HG03159 (cell line): ENCODE measurements around the gene ATR.

ENCODE experiments used
- ATAC-seq: cut with Tn5 transposase; IDR thresholded peaks from one replicate; pipeline ENCODE4 v1.9.1; 2021; ENCODE audit warnings: mild to moderate bottlenecking, moderate library complexity; ENCODE audit not compliant: unreplicated experiment

The ATR gene

DNA sequence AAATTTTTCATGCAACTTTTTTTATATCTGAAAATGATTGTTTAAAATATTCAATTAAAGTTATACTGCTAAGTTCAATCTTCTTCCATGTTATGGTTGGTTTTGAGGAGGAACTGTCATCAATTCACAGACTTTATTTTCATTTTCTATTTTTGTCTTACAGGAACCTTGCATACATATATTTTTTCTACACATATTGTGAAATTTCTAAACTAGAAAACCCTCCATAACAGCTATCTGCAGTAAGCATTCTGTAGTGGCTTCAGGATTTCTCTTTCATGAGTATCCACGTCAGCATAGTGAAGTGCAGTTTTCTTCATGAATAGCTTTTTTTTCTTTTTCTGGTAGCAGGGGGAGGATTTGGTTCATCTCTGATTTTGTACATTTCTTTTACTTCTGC, 48.2 kb downstream of the ATR start:
- no peak for ATAC-seq

DNA sequence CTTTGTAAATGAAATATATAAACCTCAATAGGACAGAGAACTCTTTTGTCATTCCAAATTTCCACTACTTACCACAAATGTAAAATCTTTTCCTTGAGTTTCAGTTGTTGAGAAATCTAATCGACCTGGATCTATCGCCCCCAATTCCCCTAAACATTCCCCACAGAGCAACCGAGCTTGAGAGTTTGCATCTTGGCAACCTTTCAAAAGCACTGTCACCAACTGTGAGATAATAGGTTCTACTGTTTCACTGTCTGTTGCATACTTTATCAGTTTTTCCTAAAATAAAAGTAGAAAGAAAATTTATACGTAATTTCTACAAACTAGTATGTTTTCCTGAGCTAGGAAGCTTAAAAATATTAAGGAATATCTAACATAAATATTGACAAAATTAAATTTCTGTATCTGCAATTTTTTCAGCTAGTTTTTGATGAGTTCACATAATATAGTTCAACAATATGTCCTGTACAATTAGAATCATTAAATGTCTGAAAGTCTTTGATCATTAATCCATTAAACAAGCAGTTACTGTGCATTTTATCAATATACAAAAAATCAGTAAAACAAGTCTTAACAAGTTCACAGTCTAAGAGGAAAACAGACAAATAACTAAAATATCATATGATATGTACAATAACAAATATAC, 54.5 kb downstream of the ATR start:
- ATAC-seq, result no peak

DNA sequence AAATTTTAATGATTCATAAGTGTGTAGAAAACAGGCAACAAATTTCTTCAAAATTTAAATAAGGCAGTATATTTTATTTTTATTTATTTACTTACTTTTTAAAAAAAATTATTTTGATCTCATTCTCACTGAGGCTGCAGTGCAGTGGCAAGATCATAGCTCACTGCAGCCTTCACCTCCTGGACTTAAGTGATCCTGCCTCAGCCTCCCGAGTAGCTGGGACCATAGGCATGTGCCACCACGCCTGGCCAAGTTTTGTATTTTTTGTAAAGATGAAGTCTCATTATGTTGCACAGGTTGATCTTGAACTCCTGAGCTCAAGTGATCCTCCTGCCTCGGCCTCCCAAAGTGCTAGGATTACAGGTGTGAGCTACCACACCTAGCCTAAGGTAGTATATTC, 69.5 kb downstream of the ATR start:
- ATAC-seq, result no peak

DNA sequence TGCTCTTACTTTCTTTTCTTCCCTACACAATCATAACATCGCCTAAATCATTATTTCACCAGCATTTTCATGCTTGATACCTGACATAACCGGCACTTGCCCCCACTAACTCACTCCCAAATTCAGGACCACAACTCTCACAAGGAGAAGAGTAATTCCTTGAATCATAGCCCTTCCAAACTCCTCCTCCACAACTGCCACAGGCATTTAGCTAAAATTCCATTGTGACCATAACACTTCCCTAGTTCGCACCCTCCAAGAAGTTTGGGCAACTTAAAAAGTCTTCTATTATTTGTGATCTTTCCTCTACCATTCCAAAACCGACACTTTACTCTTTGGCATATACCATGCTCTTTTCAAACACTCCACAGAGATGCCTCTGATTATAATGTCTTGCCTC, 71.3 kb downstream of the ATR start:
- no peak for ATAC-seq

DNA sequence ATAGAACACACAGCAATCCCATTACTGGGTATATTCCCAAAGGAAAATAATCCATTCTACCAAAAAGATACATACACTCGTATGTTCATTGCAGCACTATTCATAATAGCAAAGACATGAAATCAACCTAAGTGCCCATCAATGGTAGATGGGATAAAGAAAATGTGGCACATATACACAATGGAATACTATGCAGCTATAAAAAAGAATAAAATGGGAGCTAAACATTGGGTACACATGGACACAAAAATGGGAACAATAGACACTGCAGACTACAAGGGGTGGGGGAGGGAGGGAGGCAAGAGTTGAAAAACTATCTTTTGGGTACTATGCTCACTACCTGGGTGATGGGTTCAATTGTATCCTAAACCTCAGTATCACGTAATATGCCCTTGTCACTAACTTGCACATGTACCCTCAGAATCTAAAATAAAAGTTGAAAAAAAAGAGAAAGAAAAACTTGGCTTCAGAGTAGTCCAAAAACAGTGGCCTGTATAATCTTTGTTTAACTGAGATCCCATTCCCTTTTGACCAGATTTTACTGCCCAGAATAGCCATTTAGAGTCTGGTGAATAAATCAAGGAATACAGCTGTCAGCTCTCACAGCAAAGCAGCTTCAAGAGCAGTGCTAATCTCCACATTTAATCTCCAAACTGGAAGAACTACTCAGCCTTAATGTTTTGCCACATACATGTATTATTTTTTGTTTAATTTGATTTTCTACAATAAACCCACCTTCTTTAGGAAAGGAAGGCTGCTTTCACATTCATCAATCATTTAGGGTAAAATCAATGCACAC, 76.1 kb downstream of the ATR start:
- no peak for ATAC-seq

DNA sequence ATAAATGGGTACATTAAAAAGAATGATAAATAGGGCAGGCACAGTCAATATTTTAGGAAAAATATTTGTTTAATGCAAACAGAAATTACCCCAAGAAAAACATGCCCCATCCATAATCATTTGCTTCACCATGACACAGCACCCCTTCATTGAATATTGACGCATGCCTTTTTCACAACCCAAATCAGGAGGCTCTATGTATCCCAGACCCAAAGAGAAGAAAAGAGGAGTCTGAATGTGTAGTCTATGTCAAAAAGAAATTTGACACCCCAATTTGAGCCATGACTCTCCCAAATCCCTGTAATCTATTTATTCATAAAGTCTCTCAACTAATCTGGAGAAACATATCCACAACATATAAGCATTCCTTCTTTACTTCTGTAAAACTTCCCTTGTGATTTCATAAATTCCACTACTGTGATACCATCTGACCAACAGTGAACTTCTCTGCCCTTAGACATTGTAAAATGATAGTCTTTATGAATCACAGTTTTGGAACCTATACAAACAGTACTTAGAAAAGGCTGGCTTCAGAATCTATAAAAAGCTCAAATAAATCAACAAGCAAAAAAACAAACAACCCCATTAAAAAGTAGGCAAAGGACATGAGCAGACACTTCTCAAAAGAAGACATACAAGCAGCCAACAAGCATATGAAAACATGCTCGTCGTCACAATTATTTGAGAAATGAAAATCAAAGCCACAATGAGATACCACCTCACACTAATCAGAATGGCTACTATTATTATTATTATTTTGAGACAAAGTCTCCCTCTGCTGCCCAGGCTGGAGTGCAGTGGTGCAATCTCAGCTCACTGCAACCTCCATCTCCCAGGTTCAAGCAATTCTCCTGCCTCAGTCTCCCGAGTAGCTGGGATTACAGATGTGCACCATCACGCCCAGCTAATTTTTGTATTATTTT, 77.3 kb downstream of the ATR start:
- ATAC-seq, result no peak

DNA sequence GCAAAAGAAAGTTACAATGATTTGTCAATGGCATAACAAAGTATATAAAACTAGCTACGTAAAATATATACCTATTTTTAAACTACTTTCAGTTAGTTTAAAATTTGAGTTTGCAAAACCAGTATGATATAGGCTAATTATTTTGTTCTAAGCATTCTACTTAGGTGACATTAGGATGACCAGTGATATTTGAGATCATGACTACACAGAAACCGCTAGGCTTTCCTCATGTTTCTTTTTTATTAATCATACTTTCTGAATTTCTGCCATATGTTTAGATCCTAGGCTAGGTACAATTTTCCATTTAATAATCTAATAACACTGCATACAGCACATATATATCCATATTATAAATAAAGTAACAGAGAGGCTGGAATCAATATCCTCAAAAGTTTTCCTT, 78.3 kb downstream of the ATR start:
- no peak for ATAC-seq

DNA sequence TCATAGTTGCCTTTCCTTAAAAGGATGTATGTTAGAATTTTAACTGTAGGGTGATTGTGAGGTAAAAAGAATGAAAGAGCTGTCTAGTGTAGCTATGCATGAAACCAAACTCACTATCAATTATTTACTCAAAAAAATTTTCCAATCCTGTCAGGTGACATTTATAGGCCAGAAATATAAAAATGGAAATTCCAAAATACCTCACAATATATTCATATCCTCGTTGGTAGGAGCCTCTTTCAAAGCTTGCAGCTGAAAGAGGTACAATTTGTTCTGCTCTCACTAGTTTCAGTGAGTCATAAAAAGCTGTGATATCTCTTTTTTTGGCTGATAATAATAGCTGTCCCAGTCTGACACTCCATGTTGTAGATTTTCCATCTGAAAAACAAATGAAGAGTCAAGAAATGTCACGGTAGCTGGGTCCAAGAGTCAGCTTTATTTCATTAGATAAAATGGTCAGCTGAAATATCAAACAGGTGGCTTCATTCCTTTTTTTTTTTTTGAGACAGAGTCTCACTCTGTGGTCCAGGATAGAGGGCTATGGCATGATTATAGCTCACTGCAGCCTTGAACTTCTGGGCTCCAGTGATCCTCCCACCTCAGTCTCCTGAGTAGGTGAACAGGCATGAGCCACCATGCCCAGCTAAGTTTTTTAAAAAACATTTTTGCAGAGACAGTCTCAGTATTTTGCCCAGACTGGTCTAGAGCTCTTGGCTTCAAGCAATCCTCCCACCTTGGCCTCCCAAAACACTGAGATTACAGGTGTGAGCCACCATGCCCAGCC, 79.9 kb downstream of the ATR start:
- peak; percentile 67 for ATAC-seq

DNA sequence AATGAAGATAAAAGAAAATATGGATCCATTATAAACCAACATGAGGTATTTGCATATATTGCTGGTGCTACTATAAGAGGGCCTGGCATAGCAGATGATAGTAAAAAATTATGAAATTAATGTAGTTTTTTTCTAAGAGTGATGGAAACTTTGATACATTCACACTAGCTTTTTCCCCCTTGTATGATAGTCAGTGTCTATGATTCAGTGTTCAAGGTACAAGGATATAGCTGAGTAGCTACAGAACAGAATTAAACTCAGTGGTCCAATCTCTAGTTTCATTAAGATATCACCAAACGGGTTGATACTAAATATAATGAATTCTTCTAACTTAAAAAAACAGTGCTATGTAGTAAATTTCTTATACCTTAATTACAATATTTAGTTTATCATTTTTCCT, 80.8 kb downstream of the ATR start:
- ATAC-seq, result no peak

DNA sequence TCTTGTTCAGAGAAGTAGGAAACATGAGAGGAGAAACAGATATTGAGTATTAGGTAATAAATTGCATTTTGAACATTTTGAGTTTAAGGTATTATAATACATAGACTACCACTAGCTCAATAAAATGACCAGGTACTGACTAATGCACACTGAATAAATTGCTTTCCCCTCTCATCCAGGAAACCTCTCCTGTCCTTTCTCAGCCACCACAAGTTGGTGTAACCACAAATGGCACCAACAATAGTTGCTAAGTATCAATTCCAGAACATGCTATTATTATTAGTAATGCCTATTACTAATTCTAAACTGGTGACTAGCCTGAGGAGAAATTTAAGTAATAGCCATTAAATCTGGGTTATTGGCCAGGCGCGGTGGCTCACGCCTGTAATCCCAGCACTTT, 83.4 kb downstream of the ATR start:
- ATAC-seq, result no peak

DNA sequence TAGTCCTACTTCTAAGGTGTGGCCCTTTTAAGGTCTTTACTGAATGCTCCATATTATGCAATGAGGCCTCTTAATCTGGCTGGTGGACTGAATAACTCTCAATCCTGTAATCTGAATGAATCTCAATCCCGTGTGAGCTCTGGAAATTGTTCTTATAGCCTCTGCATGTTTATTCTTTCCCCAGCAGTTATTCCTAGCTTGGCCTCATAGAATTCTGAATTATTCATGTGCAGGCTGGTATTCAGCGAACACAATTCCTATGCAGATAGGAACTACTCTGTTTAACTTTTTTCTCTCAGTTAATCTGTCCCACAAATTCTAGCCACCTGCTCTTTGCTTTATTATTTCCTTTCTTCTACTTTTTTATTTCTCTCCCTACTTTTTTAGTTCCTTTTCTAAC, 86.3 kb downstream of the ATR start:
- ATAC-seq, result no peak

DNA sequence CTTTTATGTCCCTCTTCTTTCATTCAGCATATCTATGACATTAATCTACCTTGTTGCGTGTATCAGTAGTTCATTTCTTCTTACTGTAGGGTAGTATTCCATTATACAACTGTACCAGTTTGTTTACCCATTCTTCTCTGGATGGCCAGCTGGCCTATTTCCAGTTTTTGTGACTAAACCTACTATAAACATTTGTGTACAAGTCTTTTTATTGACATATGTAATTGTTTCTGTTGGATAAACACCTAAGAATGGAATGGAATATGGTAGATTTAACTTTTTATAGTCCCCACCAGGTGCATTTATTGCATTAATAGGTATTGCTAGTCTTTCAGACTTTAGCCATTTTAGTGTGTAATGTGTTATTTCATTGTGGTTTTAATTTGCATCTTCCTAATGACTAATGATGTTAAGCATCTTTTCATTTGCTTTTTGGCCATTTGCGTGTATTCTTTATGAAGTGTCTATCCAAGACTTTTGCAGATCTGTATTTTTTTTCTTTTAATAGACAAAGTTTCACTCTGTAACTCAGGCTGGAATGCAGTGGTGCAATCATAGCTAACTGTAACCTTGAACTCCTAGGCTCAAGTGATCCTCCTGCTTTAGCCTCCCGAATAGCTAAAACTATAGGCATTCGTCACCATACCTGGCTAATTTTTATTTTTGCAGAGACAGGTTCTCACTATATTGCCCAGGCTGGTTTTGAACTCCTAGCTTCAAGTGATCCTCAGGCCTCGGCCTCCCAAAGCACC, 88.8 kb downstream of the ATR start:
- ATAC-seq, result no peak

DNA sequence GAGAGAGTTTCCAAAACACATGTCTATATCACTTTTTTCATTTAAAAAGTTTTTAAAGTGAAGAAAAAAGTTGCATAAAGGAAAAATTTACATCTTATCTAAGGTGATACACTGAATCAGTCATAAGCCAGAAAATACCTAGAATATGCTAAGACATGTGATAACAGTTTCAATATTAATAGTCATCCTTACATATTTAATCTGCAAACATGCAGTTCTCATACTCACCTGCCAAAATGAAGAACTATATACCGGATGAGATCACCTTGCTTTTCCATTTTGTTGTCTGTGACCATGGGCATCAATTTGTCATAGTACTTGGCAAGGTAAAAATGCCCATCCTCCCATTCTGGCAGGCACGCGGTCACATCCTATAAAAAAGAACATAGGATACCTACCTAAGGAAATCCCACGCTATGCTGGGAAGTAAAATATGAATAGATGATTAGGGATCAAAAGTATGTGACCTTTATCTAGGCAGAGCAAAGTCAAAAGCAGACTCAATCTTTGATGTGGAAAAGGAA, 93.6 kb downstream of the ATR start:
- no peak for ATAC-seq

DNA sequence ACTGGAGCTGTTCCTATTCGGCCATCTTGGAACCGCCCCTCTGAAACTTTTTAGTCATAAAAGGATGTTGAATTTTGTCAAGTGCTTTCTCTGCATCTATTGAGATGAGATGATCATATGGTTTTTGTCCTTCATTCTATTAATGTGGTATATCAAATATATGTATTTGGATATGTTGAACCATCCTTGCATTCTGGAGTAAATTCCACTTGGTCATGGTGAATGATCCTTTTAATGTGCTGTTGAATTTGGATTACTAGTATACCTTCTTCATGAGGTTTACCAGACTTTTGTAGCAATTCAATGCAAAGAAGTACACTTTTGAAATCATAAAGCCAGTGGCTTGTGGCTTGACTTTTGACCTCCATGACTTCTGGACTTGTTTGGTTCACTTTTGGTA, 97.3 kb downstream of the ATR start:
- ATAC-seq, result no peak

DNA sequence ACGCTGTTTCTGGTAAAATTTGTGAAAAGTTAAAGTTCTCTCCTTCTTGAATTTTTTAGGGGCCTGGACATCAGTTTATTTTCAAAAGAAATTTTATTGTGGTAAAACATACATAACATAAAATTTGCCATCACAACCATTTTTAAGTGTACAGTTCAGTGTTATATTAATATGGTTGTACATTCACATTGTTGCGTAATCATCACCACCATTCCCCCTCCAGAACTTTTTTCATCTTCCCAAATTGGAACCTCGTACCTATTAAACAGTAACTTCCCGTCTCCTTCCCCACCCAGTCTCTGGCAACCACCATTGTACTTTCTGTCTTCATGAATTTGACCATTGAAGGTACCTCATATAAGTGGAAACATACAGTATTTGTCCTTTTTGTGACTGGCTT, 107.7 kb downstream of the ATR start:
- no peak for ATAC-seq

DNA sequence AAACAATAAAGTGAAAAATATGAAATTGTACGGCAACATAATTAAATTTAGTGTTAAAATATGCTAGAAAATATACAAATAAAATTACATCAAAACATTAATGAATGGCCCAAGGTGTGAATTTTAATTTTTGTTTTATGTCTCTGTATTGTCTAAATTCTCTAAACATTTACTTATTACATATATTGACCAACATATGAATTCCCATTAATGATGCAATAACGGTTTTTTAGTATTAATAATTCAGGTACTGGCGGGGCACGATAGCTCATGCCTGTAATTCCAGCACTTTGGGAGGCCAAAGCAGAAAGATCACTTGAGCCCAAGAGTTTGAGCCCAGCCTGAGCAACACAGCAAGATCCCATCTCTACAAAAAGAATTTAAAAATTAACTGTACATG, 110.1 kb downstream of the ATR start:
- no peak for ATAC-seq

DNA sequence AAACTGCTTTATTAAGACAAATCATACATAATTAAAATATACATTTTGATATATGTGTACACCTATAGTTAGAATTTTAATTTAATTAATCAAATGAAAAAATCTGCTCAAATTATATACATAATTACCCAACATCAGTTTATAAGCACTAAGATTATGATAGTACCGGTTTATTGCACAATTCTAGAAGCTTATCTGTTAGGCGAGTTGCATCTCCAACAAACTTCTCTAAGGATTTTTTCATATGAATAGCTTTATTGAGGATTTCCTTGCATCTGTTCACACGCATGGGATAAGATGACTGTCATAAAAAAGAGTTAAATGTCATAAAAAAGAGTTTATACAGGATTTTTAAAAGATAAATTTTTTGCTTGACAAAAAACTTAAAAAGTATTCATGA, 110.8 kb downstream of the ATR start:
- no peak for ATAC-seq

DNA sequence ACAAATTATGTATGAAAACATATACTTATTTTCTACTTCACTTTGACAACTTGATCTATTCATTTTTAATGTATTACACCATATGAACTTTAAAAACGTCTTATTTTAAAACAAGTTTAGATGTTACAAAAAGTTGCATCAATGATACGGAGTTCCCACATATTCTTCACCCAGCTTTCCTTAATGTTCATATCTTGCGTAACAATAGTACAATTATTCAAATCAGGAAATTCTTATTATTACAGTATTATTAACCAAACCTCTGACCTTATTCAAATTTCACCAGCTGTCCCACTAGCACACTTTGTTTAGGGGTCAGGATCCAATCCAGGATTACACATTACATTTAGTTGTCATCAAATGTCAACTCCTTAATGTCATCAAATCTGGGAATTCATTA, 117.8 kb downstream of the ATR start:
- no peak for ATAC-seq

DNA sequence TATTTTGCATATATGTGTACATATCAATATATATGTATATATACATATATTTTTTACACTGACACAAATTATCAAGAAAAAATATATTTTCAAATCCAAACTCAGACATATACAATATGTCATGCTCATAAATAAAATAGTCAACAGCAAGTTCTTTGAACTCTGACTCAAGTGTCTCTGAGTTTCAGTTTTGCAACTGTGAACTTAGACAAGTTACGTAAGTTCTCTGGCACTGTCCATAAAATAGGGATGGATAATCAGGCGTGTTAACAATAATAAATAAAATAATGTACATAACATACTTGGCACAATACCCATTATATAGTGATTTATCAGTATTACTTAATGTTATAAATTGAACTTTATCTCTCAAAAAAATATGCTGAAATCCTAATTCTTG, 118.6 kb downstream of the ATR start:
- no peak for ATAC-seq

DNA sequence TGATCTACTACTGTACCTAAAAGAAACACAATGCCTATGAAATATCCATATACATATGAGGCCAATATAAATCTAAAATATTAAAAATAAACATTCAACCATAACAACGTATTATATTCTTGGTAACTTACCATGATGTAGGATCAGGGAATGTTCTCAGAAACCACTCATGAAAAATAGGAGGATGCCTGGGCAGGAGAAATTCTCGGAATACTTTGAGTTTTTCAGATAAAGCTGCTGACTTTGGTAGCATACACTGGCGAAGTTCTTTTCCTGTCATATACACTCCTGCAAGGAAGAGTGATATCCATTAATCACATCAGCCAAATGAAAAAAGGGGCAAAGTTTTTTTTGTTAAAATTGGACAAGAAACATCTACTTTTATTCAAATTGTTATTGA, 119.4 kb downstream of the ATR start:
- no peak for ATAC-seq
